Endothelial cell of umbilical vein (primary cell): ENCODE data around the gene PDCD1LG2. TPM values are rescaled to one million over a fixed set of nuclear protein-coding genes. Genes with fewer than 3 reads are reported as not detected.

Source experiments
- BruUV-seq: library from RNA; stranded (reverse); fragments of 400-500 nt; replicated peaks from 2 replicates; lab custom pipeline; 2021; lab: Mats Ljungman, UMichigan
- CTCF ChIA-PET: fragments of 300-600, 350-600 bp; sonication (Branson Sonifier 250); formaldehyde crosslinking; loops from one replicate; lab custom pipeline; 2021; ENCODE audit warnings: antibody characterized with exemption, inconsistent platforms; lab: Charles Lee
- POLR2A ChIA-PET: fragments of 300-600, 350-600 bp; sonication (Branson Sonifier 250); formaldehyde crosslinking; loops from one replicate; lab custom pipeline; 2021; ENCODE audit warnings: antibody characterized with exemption, inconsistent platforms; lab: Charles Lee
- DNase-seq: peaks from one replicate; pipeline ENCODE4 v3.0.0-alpha.2; 2011; ENCODE audit warnings: low read depth, low spot score
- FAIRE-seq: peaks from 2 replicates; lab custom pipeline; 2011; peaks lifted over from hg19 to GRCh38; lab: Jason Lieb, UNC
- H2AFZ ChIP-seq: 2 replicates; pipeline ENCODE4 v1.6.0; 2012; ENCODE audit warnings: low read depth, low read length, control low read depth, inconsistent platforms
- H3K27ac ChIP-seq: 2 replicates; pipeline ENCODE4 v1.5.1; 2011; ENCODE audit warnings: low read depth, mild to moderate bottlenecking, control low read depth, low read length, moderate library complexity; ENCODE audit not compliant: insufficient read depth
- H3K27me3 ChIP-seq, 2 experiments: 2 replicates each; pipeline versions ENCODE4 v1.6.0 to v1.6.1; 2011; ENCODE audit warnings: low read length in 2 of 2, mixed read lengths in 1 of 2; ENCODE audit not compliant: control insufficient read depth in 2 of 2, insufficient read depth in 2 of 2
- H3K36me3 ChIP-seq, 2 experiments: 2 replicates in 1 of 2; 3 replicates in 1 of 2; pipeline ENCODE4 v1.5.1; 2011; ENCODE audit warnings: low read length in 2 of 2, mild to moderate bottlenecking in 1 of 2, moderate library complexity in 1 of 2; ENCODE audit not compliant: control insufficient read depth in 2 of 2, insufficient read depth in 2 of 2; ENCODE audit errors: extremely low read depth in 1 of 2
- H3K4me1 ChIP-seq: 3 replicates; pipeline ENCODE4 v1.5.1; 2011; ENCODE audit warnings: mild to moderate bottlenecking, low read length; ENCODE audit not compliant: control insufficient read depth, insufficient read depth; ENCODE audit errors: extremely low read depth
- H3K4me2 ChIP-seq: 2 replicates; pipeline ENCODE4 v1.6.1; 2011; ENCODE audit warnings: low read length, control low read depth, mixed read lengths; ENCODE audit not compliant: insufficient read depth
- H3K4me3 ChIP-seq, 3 experiments: fragments of 200-600 bp in 1 of 3; sonication (generic), shearing (Covaris generic) in 1 of 3; replicated peaks in 1 of 3; 2 replicates each; pipeline ENCODE4 v1.5.1; 2011 to 2016; ENCODE audit warnings: control low read depth in 3 of 3, low read length in 3 of 3, mild to moderate bottlenecking in 2 of 3, inconsistent platforms in 1 of 3, low read depth in 1 of 3, moderate library complexity in 1 of 3; ENCODE audit not compliant: insufficient read depth in 1 of 3
- H3K79me2 ChIP-seq: 2 replicates; pipeline ENCODE4 v1.6.0; 2012; ENCODE audit warnings: low read length, inconsistent platforms; ENCODE audit not compliant: control insufficient read depth, insufficient read depth
- H3K9ac ChIP-seq: replicated peaks from 2 replicates; pipeline ENCODE3; 2011; ENCODE audit warnings: low read length, control low read depth; ENCODE audit not compliant: insufficient read depth; ENCODE audit errors: extremely low read depth
- H3K9me1 ChIP-seq: replicated peaks from 3 replicates; pipeline ENCODE4 v1.6.0; 2011; ENCODE audit warnings: mild to moderate bottlenecking, low read length; ENCODE audit not compliant: control insufficient read depth, insufficient read depth; ENCODE audit errors: extremely low read depth
- H3K9me3 ChIP-seq: replicated peaks from 2 replicates; pipeline ENCODE4 v1.5.1; 2012; ENCODE audit warnings: low read length, inconsistent platforms; ENCODE audit not compliant: control insufficient read depth, insufficient read depth
- H4K20me1 ChIP-seq: replicated peaks from 2 replicates; pipeline ENCODE3; 2011; ENCODE audit warnings: mild to moderate bottlenecking, low read length; ENCODE audit not compliant: control insufficient read depth, insufficient read depth; ENCODE audit errors: extremely low read depth
- CTCF ChIP-seq, 2 donors: IDR thresholded peaks; 1 replicate in 1 of 2; 2 replicates in 1 of 2; pipeline ENCODE4 v1.5.1; 2011; ENCODE audit warnings: low read length in 2 of 2, mild to moderate bottlenecking in 2 of 2, moderate library complexity in 2 of 2, control low read depth in 1 of 2, inconsistent platforms in 1 of 2, low read depth in 1 of 2; ENCODE audit not compliant: insufficient read depth in 1 of 2; ENCODE audit errors: extremely low read depth in 1 of 2
- EZH2 ChIP-seq: IDR thresholded peaks from 2 replicates; pipeline ENCODE4 v1.6.1; 2012; ENCODE audit warnings: borderline replicate concordance, low read depth, mild to moderate bottlenecking, moderate library complexity, low read length, inconsistent platforms; ENCODE audit not compliant: severe bottlenecking
- FOS ChIP-seq: IDR thresholded peaks from 2 replicates; pipeline ENCODE4 v1.6.1; 2011; ENCODE audit warnings: mild to moderate bottlenecking, low read length, moderate library complexity, borderline replicate concordance; ENCODE audit not compliant: insufficient read depth
- GATA2 ChIP-seq: IDR thresholded peaks from 2 replicates; pipeline ENCODE4 v1.7.0; 2011; ENCODE audit warnings: low read depth, mild to moderate bottlenecking, moderate library complexity, mixed read lengths, low read length; ENCODE audit not compliant: insufficient read length, insufficient read depth
- JUN ChIP-seq: IDR thresholded peaks from 2 replicates; pipeline ENCODE4 v1.6.1; 2011; ENCODE audit warnings: borderline replicate concordance, low read depth; ENCODE audit not compliant: insufficient read length, insufficient read depth
- MAX ChIP-seq: IDR thresholded peaks from 2 replicates; pipeline ENCODE4 v1.6.1; 2011; ENCODE audit not compliant: insufficient read depth, insufficient read length
- MYC ChIP-seq: IDR thresholded peaks from one replicate; pipeline ENCODE4 v1.6.1; 2011; ENCODE audit warnings: mild to moderate bottlenecking, low read depth, low read length
- POLR2A ChIP-seq: IDR thresholded peaks from 2 replicates; pipeline ENCODE4 v1.6.1; 2012; ENCODE audit warnings: low read depth, mild to moderate bottlenecking, control low read depth, low read length
- POLR2AphosphoS5 ChIP-seq: IDR thresholded peaks from 2 replicates; pipeline ENCODE4 v1.6.1; 2012; ENCODE audit warnings: low read depth, mild to moderate bottlenecking, control low read depth, low read length, moderate library complexity; ENCODE audit not compliant: insufficient read depth
- dilution Hi-C: fragments of 300-500 bp; cut with MboI; formaldehyde crosslinking; loops from one replicate; pipeline ENCODE4 v1.15.0; 2019; ENCODE audit warnings: low sequenced_read_pairs; ENCODE audit not compliant: extremely low pct_ligation_motif_present
- intact Hi-C: fragments of 100-400 bp; cut with micrococcal nuclease; formaldehyde crosslinking; loops from one replicate; pipeline ENCODE4 v1.10.0; 2022
- polyA plus RNA-seq, 4 experiments: library from polyadenylated mRNA; depleted of rRNA in 3 of 4; stranded (reverse) in 3 of 4; unstranded in 1 of 4; fragments of >200 nt; gene quantifications; 2 replicates each; pipeline versions ENCODE4 v1.2.1 to v1.2.3, GENCODE V29; 2011 to 2012; ENCODE audit warnings: missing spikeins in 1 of 4
- total RNA-seq: library from RNA; stranded (reverse); gene quantifications from 2 replicates; pipeline ENCODE4 v1.2.3, GENCODE V29; 2021

The PDCD1LG2 gene
- total and polyA plus RNA-seq, 2 donors (not counting 3 experiments of a cell fraction or from before 2014, with no cell fraction given), result 7.9 to 9.5 TPM

- H3K36me3 ChIP-seq, result no peaks in the 10 kb centered on the region
- no peak for TF ChIP-seq JUN
- TF ChIP-seq CTCF (IDR thresholded peaks at IDR 0.05; ENCODE audit: extremely low read depth in 1 of 2, insufficient read depth in 1 of 2, low read depth in 1 of 2, low read length in 2 of 2), result no peak
- no peak for TF ChIP-seq POLR2AphosphoS5
- TF ChIP-seq POLR2A, result no peak
- TF ChIP-seq MAX, result no peak
- TF ChIP-seq MYC, result no peak
- no peak for TF ChIP-seq FOS
- TF ChIP-seq EZH2, result no peak
- TF ChIP-seq GATA2, result no peak
- no peaks in the 10 kb centered on the region for H3K9me3 ChIP-seq
- BruUV-seq, result no TSS peak
- CTCF ChIA-PET, result no interaction called here
- no peak overlapping the region for H3K27ac ChIP-seq
- FAIRE-seq (no peak), DNase-seq (no peak)
- H3K4me1 ChIP-seq, result no peaks in the 10 kb centered on the region
- intact Hi-C loops (no loop called here), dilution Hi-C loops (no loop called here)
- no peak overlapping the region for H2AFZ ChIP-seq
- H3K27me3 ChIP-seq, result no peaks in the 10 kb centered on the region
- POLR2A ChIA-PET, result no interaction called here
- H3K9me1 ChIP-seq, result no peaks in the 10 kb centered on the region
- H3K4me3 ChIP-seq, result no peak overlapping the region
- no peaks in the 10 kb centered on the region for H4K20me1 ChIP-seq
- no peak overlapping the region for H3K4me2 ChIP-seq
- no peaks in the 10 kb centered on the region for H3K79me2 ChIP-seq
- H3K9ac ChIP-seq, result no peak overlapping the region
These were observed 55.8 kb downstream of the PDCD1LG2 start for GRCh38 chr9:5566054-5566618.
